Ovary (tissue), 3 donors: ENCODE results near the gene ZNF549.

ENCODE experiments used
- CTCF ChIP-seq, 3 donors: fragments of 450-650 bp in 2 of 3; fragments of 200-600 bp in 1 of 3; IDR thresholded peaks; one replicate each; pipeline versions ENCODE4 v1.5.1 to v1.8.0; 2016 to 2022; ENCODE audit warnings: antibody characterized with exemption in 3 of 3, mild to moderate bottlenecking in 1 of 3
- EP300 ChIP-seq: sonication (generic); formaldehyde crosslinking; IDR thresholded peaks from one replicate; pipeline ENCODE4 v1.6.1; 2017; ENCODE audit warnings: antibody characterized with exemption
- donor health status: DM: no; HTN: no; CAD: no.

DNA sequence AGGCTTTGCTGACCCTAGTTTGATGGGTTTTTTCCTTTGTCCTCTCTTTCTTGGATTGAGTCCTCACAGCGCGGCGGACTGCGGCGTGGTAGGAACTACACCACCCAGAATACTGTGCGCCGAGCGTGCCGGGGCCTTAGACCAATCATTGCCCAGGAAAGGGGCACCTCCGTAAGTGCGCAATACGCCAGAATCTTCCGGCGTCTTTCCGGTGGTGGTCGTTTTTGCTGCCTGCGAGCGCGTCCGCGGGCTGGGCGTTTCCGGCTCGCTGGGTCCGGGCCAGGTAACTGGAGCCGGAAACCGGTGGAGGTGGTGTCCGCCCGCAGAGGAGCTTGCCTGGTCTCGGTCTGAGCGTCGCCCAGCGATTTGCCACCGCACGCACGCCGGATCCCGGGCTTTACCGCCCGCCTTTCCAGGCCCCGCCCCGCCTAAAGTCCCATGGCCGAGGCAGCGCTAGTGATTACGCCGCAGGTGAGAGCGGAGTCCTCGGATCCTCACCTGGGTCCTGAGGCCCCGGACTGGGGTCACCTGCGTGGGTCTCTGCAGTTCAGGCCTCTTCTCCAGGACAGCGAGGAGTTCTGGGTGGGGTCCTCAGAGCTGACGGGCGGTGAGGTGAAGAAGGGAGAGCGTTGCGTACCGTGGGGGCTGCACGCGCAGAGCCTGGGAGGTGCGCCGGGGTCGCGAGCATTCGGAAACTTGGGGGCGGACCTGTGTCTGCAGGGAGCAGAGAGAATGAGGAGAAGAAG is at the start of gene ZNF549:
- TF ChIP-seq CTCF (IDR thresholded peaks at IDR 0.05) (no peak), EP300 (no peak)
